Ramos (cell line): ENCODE results near the gene TLK2.
"Not testable (repeated sequence)": the region's sequence is repeated elsewhere in the genome, so short reads cannot be mapped to it uniquely, and the experiment has no call there.

Experiments
- in situ Hi-C: fragments of 300-500 bp; cut with MboI; formaldehyde crosslinking; loops from one replicate; pipeline ENCODE4 v1.14.3; 2022; ENCODE audit warnings: low sequenced_read_pairs; ENCODE audit not compliant: unreplicated experiment

TLK2 gene

GRCh38 chr17:62596662-62597061 is 118.0 kb downstream of the TLK2 start:
- in situ Hi-C loops, result no loop called here

- in situ Hi-C loops, result no loop called here
Measured at GRCh38 chr17:62597150-62597549, 118.5 kb downstream of the TLK2 start.

GRCh38 chr17:62597920-62598319 is 119.3 kb downstream of the TLK2 start:
- in situ Hi-C loops, result no loop called here

- in situ Hi-C loops, result no loop called here
Measured at GRCh38 chr17:62599964-62600657, 121.5 kb downstream of the TLK2 start.

- in situ Hi-C loops, result no loop called here
Measured at GRCh38 chr17:62600805-62601204, 122.2 kb downstream of the TLK2 start.

- in situ Hi-C loops, result no loop called here
Measured at GRCh38 chr17:62601471-62601870, 122.8 kb downstream of the TLK2 start.

GRCh38 chr17:62603783-62604182 is 125.2 kb downstream of the TLK2 start:
- in situ Hi-C loops, result not testable (repeated sequence)

- in situ Hi-C loops, result no loop called here
Measured at GRCh38 chr17:62605588-62605987, 127.0 kb downstream of the TLK2 start.

GRCh38 chr17:62611292-62611691 is 132.7 kb downstream of the TLK2 start:
- in situ Hi-C loops, result no loop called here

- in situ Hi-C loops, result no loop called here
Measured at GRCh38 chr17:62611728-62612127, 133.1 kb downstream of the TLK2 start.

- in situ Hi-C loops, result not testable (repeated sequence)
Measured at GRCh38 chr17:62612289-62612688, 133.7 kb downstream of the TLK2 start.

GRCh38 chr17:62613095-62613494 is 134.5 kb downstream of the TLK2 start:
- in situ Hi-C loops, result not testable (repeated sequence)

GRCh38 chr17:62614142-62614541 is 135.5 kb downstream of the TLK2 start:
- in situ Hi-C loops, result no loop called here

GRCh38 chr17:62615503-62615902 is 136.9 kb downstream of the TLK2 start:
- in situ Hi-C loops, result no loop called here

GRCh38 chr17:62616993-62617893 is 138.6 kb downstream of the TLK2 start:
- in situ Hi-C loops, result no loop called here

- in situ Hi-C loops, result no loop called here
Measured at GRCh38 chr17:62617894-62618472, 139.4 kb downstream of the TLK2 start.

GRCh38 chr17:62618647-62619416 is 140.2 kb downstream of the TLK2 start:
- in situ Hi-C loops, result no loop called here

GRCh38 chr17:62619417-62620155 is 141.0 kb downstream of the TLK2 start:
- in situ Hi-C loops, result no loop called here

- in situ Hi-C loops, result no loop called here
Measured at GRCh38 chr17:62621223-62621622, 142.6 kb downstream of the TLK2 start.
